DOHH2 (cell line): ENCODE results near the gene CEACAM3.

Source experiments
- H3F3A ChIP-seq: fragments of 200-600 bp; sonication (generic), shearing (Covaris generic); 2 replicates; pipeline ENCODE4 v1.6.0; 2016; ENCODE audit warnings: antibody characterized with exemption, mild to moderate bottlenecking; ENCODE audit not compliant: control insufficient read depth, insufficient read depth
- H3K27ac ChIP-seq: fragments of 200-600 bp; sonication (generic); 2 replicates; pipeline ENCODE4 v1.5.1; 2014; ENCODE audit warnings: low read depth, mild to moderate bottlenecking, low read length, moderate library complexity
- H3K27me3 ChIP-seq: fragments of 200-600 bp; sonication (generic); 2 replicates; pipeline ENCODE4 v1.6.1; 2014; ENCODE audit warnings: mild to moderate bottlenecking, low read length, mixed read lengths; ENCODE audit not compliant: control insufficient read depth
- H3K36me3 ChIP-seq: fragments of 200-600 bp; sonication (generic); 2 replicates; pipeline ENCODE4 v1.6.1; 2014; ENCODE audit warnings: mild to moderate bottlenecking, low read length, moderate library complexity, mixed read lengths; ENCODE audit not compliant: control insufficient read depth
- H3K4me1 ChIP-seq: fragments of 200-600 bp; sonication (generic); 2 replicates; pipeline ENCODE4 v1.6.1; 2014; ENCODE audit warnings: mild to moderate bottlenecking, low read length, mixed read lengths; ENCODE audit not compliant: control insufficient read depth
- H3K4me2 ChIP-seq: fragments of 200-600 bp; sonication (generic); 2 replicates; pipeline ENCODE4 v1.6.0; 2014; ENCODE audit warnings: mild to moderate bottlenecking, low read length, moderate library complexity
- H3K4me3 ChIP-seq: fragments of 200-600 bp; sonication (generic); 2 replicates; pipeline ENCODE4 v1.5.1; 2014; ENCODE audit warnings: mild to moderate bottlenecking, low read length, mixed read lengths
- H3K79me2 ChIP-seq: fragments of 200-600 bp; sonication (generic); 2 replicates; pipeline ENCODE4 v1.6.1; 2014; ENCODE audit warnings: mild to moderate bottlenecking, low read length, mixed read lengths; ENCODE audit not compliant: control insufficient read depth
- H3K9me2 ChIP-seq: fragments of 200-600 bp; sonication (generic); replicated peaks from 2 replicates; pipeline ENCODE4 v1.6.1; 2014; ENCODE audit warnings: mild to moderate bottlenecking, low read length, mixed read lengths; ENCODE audit not compliant: control insufficient read depth
- H3K9me3 ChIP-seq: fragments of 200-600 bp; sonication (generic); 2 replicates; pipeline ENCODE4 v1.6.1; 2014; ENCODE audit warnings: antibody characterized with exemption, low read length, mixed read lengths; ENCODE audit not compliant: control insufficient read depth, insufficient read depth
- H4K20me1 ChIP-seq: fragments of 200-600 bp; sonication (generic); 2 replicates; pipeline ENCODE4 v1.6.0; 2014; ENCODE audit warnings: low read depth, mild to moderate bottlenecking, antibody characterized with exemption, low read length, moderate library complexity; ENCODE audit not compliant: control insufficient read depth, insufficient read depth
- CTCF ChIP-seq: fragments of 200-600 bp; sonication (generic); IDR thresholded peaks from one replicate; pipeline ENCODE4 v1.5.1; 2014; ENCODE audit warnings: antibody characterized with exemption, mild to moderate bottlenecking, low read depth, low read length; ENCODE audit not compliant: poor library complexity, severe bottlenecking
- EZH2phosphoT487 ChIP-seq: fragments of 200-600 bp; sonication (generic); IDR thresholded peaks from 2 replicates; pipeline ENCODE4 v1.6.1; 2017; ENCODE audit warnings: borderline replicate concordance, mild to moderate bottlenecking, antibody characterized with exemption, low read length, moderate library complexity, mixed read lengths

Gene CEACAM3

GRCh38 chr19:41849067-41849466 lies 52.7 kb downstream of the CEACAM3 start:
- Histone ChIP-seq H3K4me1 (no peaks in the 10 kb centered on the region), H3K27me3 (peaks cover 29% of the 10 kb centered on the region), H3K4me3 (no peak overlapping the region), H3F3A (no peaks in the 10 kb centered on the region), H3K9me3 (no peaks in the 10 kb centered on the region), H3K27ac (no peak overlapping the region), H3K9me2 (no peaks in the 10 kb centered on the region), H4K20me1 (no peaks in the 10 kb centered on the region), H3K36me3 (no peaks in the 10 kb centered on the region), H3K79me2 (no peaks in the 10 kb centered on the region), H3K4me2 (no peak overlapping the region)
- TF ChIP-seq EZH2phosphoT487 = no peak
- TF ChIP-seq CTCF = no peak

- TF ChIP-seq EZH2phosphoT487 = no peak
- TF ChIP-seq CTCF = no peak
- Histone ChIP-seq H4K20me1 (no peaks in the 10 kb centered on the region), H3F3A (no peaks in the 10 kb centered on the region), H3K36me3 (no peaks in the 10 kb centered on the region), H3K9me3 (no peaks in the 10 kb centered on the region), H3K27me3 (peaks cover 29% of the 10 kb centered on the region), H3K4me1 (no peaks in the 10 kb centered on the region), H3K79me2 (no peaks in the 10 kb centered on the region), H3K4me2 (no peak overlapping the region), H3K9me2 (no peaks in the 10 kb centered on the region), H3K4me3 (no peak overlapping the region), H3K27ac (no peak overlapping the region)
Observed at GRCh38 chr19:41850381-41850780, 54.0 kb downstream of the CEACAM3 start.

DNA sequence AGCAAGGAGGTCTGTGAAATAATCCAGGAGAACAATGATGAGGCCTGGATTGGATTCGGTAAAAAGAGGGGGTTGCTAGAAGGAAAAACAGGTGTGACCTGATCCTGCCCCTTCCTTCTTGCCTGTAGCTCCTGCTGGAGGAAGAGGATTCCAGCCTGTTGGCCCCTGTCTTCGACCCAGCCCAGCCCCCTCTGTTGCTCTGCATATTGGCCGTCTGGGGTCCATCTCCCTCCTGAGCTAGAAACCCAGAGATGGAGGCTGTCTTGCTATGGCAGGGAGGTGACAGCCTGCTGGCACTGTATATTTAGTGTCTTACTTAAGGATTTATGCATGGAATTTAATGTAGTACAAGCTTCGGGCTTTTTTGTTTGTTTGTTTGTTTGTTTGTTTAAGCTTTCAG lies 55.1 kb downstream of the CEACAM3 start:
- TF ChIP-seq EZH2phosphoT487 (no peak), CTCF (no peak)
- no peaks in the 10 kb centered on the region for H3F3A ChIP-seq
- no peak overlapping the region for H3K4me3 ChIP-seq
- no peaks in the 10 kb centered on the region for H4K20me1 ChIP-seq
- peaks cover 29% of the 10 kb centered on the region for H3K27me3 ChIP-seq
- no peaks in the 10 kb centered on the region for H3K9me3 ChIP-seq
- H3K4me1 ChIP-seq = no peaks in the 10 kb centered on the region
- H3K9me2 ChIP-seq = no peaks in the 10 kb centered on the region
- no peak overlapping the region for H3K27ac ChIP-seq
- no peaks in the 10 kb centered on the region for H3K36me3 ChIP-seq
- no peak overlapping the region for H3K4me2 ChIP-seq
- H3K79me2 ChIP-seq = no peaks in the 10 kb centered on the region

GRCh38 chr19:41853344-41853743 lies 57.0 kb downstream of the CEACAM3 start:
- Histone ChIP-seq H3F3A (no peaks in the 10 kb centered on the region), H3K4me2 (no peak overlapping the region), H3K4me1 (peaks cover 13% of the 10 kb centered on the region), H3K79me2 (no peaks in the 10 kb centered on the region), H3K9me3 (no peaks in the 10 kb centered on the region), H3K4me3 (no peak overlapping the region), H3K36me3 (no peaks in the 10 kb centered on the region), H3K9me2 (no peaks in the 10 kb centered on the region), H4K20me1 (no peaks in the 10 kb centered on the region), H3K27ac (no peak overlapping the region), H3K27me3 (peaks cover 28% of the 10 kb centered on the region)
- TF ChIP-seq EZH2phosphoT487 (no peak), CTCF (no peak)
